ENCODE data around the gene OSBPL2.

OSBPL2 gene

DNA sequence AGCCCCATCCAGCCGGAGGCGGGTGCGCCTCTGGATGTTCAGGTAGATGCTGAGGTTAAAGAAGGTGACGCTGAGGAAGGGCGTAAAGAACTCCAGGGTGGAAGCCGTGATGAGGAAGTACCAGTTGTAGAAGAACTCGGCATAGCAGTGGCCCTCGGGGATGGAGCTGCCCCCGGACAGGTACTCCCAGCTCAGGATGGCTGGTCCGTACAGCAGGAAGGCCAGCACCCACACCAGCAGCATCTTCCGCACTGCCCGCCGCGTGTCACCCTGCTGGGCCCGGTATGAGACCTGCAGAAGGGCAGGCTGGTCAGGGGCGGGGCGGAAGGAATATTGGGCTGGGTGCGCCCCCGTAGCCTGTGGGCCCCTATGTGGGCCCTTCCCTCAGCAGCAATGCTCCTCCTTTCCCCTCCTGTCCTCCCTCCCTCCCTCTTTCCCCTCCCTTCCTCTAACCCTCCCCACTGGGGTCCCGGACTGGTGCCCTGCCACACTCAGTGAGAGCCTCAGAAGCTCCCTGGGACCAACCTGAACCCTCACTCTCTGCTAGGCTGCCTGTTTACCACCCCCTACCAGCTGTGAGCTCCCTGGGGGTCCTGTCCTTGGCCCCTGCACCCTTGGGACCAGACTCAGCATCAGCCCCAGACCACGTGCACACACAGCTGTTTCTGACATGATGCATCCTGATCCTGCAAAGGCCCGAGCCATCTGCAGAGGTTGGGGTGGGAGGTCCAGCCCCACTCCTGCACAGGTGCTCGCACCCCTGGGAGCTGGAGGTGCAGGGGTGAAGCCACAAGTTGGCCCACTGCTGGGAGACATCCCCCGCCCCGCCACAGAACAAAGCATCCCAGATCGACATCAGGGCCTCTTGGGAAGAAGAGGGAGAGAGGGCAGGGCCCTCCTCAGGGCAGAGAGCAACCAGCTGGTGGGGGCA, 21.4 kb upstream of the OSBPL2 start (continued):
- TF ChIP-seq, protein P1, sequence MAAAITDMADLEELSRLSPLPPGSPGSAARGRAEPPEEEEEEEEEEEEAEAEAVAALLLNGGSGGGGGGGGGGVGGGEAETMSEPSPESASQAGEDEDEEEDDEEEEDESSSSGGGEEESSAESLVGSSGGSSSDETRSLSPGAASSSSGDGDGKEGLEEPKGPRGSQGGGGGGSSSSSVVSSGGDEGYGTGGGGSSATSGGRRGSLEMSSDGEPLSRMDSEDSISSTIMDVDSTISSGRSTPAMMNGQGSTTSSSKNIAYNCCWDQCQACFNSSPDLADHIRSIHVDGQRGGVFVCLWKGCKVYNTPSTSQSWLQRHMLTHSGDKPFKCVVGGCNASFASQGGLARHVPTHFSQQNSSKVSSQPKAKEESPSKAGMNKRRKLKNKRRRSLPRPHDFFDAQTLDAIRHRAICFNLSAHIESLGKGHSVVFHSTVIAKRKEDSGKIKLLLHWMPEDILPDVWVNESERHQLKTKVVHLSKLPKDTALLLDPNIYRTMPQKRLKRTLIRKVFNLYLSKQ (tag by site-specific recombination; IDR thresholded peaks at IDR 0.05; ENCODE audit: borderline replicate concordance) = no peak
- TF ChIP-seq MEIS1 (CRISPR knock-in tag; IDR thresholded peaks at IDR 0.05; ENCODE audit: borderline replicate concordance) (no peak), ZNF600 (tag by site-specific recombination; IDR thresholded peaks at IDR 0.05) (peak; percentile 48; the same call in 1 of the 2 replicates), ZNF433 (tag by site-specific recombination; IDR thresholded peaks at IDR 0.05; ENCODE audit: low read depth) (no peak), RBAK (tag by site-specific recombination; IDR thresholded peaks at IDR 0.05) (no peak), ZNF311 (tag by site-specific recombination; IDR thresholded peaks at IDR 0.05; ENCODE audit: borderline replicate concordance) (no peak), ZBTB20 (tag by site-specific recombination; IDR thresholded peaks at IDR 0.05) (no peak), ZNF701 (tag by site-specific recombination; IDR thresholded peaks at IDR 0.05) (no peak)
- TF ChIP-seq, protein P2, sequence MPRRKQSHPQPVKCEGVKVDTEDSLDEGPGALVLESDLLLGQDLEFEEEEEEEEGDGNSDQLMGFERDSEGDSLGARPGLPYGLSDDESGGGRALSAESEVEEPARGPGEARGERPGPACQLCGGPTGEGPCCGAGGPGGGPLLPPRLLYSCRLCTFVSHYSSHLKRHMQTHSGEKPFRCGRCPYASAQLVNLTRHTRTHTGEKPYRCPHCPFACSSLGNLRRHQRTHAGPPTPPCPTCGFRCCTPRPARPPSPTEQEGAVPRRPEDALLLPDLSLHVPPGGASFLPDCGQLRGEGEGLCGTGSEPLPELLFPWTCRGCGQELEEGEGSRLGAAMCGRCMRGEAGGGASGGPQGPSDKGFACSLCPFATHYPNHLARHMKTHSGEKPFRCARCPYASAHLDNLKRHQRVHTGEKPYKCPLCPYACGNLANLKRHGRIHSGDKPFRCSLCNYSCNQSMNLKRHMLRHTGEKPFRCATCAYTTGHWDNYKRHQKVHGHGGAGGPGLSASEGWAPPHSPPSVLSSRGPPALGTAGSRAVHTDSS (tag by site-specific recombination; IDR thresholded peaks at IDR 0.05) = no peak
- TF ChIP-seq, protein P3, sequence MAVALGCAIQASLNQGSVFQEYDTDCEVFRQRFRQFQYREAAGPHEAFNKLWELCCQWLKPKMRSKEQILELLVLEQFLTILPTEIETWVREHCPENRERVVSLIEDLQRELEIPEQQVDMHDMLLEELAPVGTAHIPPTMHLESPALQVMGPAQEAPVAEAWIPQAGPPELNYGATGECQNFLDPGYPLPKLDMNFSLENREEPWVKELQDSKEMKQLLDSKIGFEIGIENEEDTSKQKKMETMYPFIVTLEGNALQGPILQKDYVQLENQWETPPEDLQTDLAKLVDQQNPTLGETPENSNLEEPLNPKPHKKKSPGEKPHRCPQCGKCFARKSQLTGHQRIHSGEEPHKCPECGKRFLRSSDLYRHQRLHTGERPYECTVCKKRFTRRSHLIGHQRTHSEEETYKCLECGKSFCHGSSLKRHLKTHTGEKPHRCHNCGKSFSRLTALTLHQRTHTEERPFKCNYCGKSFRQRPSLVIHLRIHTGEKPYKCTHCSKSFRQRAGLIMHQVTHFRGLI (tag by site-specific recombination; IDR thresholded peaks at IDR 0.05) = no peak
- TF ChIP-seq, protein P4, sequence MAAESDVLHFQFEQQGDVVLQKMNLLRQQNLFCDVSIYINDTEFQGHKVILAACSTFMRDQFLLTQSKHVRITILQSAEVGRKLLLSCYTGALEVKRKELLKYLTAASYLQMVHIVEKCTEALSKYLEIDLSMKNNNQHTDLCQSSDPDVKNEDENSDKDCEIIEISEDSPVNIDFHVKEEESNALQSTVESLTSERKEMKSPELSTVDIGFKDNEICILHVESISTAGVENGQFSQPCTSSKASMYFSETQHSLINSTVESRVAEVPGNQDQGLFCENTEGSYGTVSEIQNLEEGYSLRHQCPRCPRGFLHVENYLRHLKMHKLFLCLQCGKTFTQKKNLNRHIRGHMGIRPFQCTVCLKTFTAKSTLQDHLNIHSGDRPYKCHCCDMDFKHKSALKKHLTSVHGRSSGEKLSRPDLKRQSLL (tag by site-specific recombination; IDR thresholded peaks at IDR 0.05) = no peak
- TF ChIP-seq, protein P5, sequence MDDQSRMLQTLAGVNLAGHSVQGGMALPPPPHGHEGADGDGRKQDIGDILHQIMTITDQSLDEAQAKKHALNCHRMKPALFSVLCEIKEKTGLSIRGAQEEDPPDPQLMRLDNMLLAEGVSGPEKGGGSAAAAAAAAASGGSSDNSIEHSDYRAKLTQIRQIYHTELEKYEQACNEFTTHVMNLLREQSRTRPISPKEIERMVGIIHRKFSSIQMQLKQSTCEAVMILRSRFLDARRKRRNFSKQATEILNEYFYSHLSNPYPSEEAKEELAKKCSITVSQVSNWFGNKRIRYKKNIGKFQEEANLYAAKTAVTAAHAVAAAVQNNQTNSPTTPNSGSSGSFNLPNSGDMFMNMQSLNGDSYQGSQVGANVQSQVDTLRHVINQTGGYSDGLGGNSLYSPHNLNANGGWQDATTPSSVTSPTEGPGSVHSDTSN (CRISPR knock-in tag; IDR thresholded peaks at IDR 0.05) = no peak
- TF ChIP-seq, protein P6, sequence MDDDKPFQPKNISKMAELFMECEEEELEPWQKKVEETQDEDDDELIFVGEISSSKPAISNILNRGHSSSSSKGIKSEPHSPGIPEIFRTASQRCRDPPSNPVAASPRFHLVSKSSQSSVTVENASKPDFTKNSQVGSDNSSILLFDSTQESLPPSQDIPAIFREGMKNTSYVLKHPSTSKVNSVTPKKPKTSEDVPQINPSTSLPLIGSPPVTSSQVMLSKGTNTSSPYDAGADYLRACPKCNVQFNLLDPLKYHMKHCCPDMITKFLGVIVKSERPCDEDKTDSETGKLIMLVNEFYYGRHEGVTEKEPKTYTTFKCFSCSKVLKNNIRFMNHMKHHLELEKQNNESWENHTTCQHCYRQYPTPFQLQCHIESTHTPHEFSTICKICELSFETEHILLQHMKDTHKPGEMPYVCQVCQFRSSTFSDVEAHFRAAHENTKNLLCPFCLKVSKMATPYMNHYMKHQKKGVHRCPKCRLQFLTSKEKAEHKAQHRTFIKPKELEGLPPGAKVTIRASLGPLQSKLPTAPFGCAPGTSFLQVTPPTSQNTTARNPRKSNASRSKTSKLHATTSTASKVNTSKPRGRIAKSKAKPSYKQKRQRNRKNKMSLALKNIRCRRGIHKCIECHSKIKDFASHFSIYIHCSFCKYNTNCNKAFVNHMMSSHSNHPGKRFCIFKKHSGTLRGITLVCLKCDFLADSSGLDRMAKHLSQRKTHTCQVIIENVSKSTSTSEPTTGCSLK (tag by site-specific recombination; IDR thresholded peaks at IDR 0.05) = no peak
- TF ChIP-seq, protein P7, sequence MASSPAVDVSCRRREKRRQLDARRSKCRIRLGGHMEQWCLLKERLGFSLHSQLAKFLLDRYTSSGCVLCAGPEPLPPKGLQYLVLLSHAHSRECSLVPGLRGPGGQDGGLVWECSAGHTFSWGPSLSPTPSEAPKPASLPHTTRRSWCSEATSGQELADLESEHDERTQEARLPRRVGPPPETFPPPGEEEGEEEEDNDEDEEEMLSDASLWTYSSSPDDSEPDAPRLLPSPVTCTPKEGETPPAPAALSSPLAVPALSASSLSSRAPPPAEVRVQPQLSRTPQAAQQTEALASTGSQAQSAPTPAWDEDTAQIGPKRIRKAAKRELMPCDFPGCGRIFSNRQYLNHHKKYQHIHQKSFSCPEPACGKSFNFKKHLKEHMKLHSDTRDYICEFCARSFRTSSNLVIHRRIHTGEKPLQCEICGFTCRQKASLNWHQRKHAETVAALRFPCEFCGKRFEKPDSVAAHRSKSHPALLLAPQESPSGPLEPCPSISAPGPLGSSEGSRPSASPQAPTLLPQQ (tag by site-specific recombination; IDR thresholded peaks at IDR 0.05) = peak; percentile 69
- TF ChIP-seq, protein P8, sequence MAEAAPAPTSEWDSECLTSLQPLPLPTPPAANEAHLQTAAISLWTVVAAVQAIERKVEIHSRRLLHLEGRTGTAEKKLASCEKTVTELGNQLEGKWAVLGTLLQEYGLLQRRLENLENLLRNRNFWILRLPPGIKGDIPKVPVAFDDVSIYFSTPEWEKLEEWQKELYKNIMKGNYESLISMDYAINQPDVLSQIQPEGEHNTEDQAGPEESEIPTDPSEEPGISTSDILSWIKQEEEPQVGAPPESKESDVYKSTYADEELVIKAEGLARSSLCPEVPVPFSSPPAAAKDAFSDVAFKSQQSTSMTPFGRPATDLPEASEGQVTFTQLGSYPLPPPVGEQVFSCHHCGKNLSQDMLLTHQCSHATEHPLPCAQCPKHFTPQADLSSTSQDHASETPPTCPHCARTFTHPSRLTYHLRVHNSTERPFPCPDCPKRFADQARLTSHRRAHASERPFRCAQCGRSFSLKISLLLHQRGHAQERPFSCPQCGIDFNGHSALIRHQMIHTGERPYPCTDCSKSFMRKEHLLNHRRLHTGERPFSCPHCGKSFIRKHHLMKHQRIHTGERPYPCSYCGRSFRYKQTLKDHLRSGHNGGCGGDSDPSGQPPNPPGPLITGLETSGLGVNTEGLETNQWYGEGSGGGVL (tag by site-specific recombination; IDR thresholded peaks at IDR 0.05) = no peak

Data from HEK293 (cell line).